Endodermal cell (in vitro differentiated cells): Measurements from ENCODE around the gene UCKL1. TPM values are rescaled to one million over a fixed set of nuclear protein-coding genes. Genes with fewer than 3 reads are reported as not detected.

ENCODE experiments used
- DNase-seq: peaks from one replicate; pipeline ENCODE4 v3.0.0-alpha.2; 2017
- H3K27ac ChIP-seq: 2 replicates; pipeline ENCODE4 v1.5.1; 2013; ENCODE audit warnings: mild to moderate bottlenecking, low read depth, low read length, moderate library complexity
- H3K27me3 ChIP-seq: 2 replicates; pipeline ENCODE4 v1.6.1; 2013; ENCODE audit warnings: mild to moderate bottlenecking, low read length, moderate library complexity; ENCODE audit not compliant: insufficient read depth, control insufficient read depth, poor library complexity, severe bottlenecking
- H3K36me3 ChIP-seq: 2 replicates; pipeline ENCODE4 v1.7.0; 2013; ENCODE audit warnings: mild to moderate bottlenecking, low read length, moderate library complexity; ENCODE audit not compliant: control insufficient read depth, insufficient read depth
- H3K4me1 ChIP-seq: one replicate; pipeline ENCODE4 v1.7.0; 2013; ENCODE audit warnings: low read length; ENCODE audit not compliant: control insufficient read depth, insufficient read depth
- H3K4me3 ChIP-seq: 2 replicates; pipeline ENCODE4 v1.5.1; 2013; ENCODE audit warnings: mild to moderate bottlenecking, low read length, moderate library complexity
- H3K9ac ChIP-seq: 2 replicates; pipeline ENCODE4 v1.6.1; 2013; ENCODE audit warnings: mild to moderate bottlenecking, low read length, moderate library complexity; ENCODE audit not compliant: poor library complexity, severe bottlenecking; ENCODE audit errors: extremely low read depth
- H3K9me3 ChIP-seq: 2 replicates; pipeline ENCODE4 v1.6.1; 2013; ENCODE audit warnings: mild to moderate bottlenecking, low read length, moderate library complexity; ENCODE audit not compliant: control insufficient read depth
- H3K27ac Mint-ChIP-seq: 2 replicates; pipeline ENCODE4 v1.8.0; 2020; ENCODE audit warnings: mixed read lengths
- H3K27me3 Mint-ChIP-seq: 2 replicates; pipeline ENCODE4 v1.8.0; 2021; ENCODE audit warnings: mild to moderate bottlenecking, mixed read lengths; ENCODE audit not compliant: insufficient read depth
- H3K36me3 Mint-ChIP-seq: 2 replicates; pipeline ENCODE4 v1.8.0; 2020; ENCODE audit warnings: low read depth, mixed read lengths
- H3K4me1 Mint-ChIP-seq: 2 replicates; pipeline ENCODE4 v1.8.0; 2020; ENCODE audit warnings: mixed read lengths
- H3K4me3 Mint-ChIP-seq: 2 replicates; pipeline ENCODE4 v1.8.0; 2020; ENCODE audit warnings: mild to moderate bottlenecking, moderate library complexity, mixed read lengths
- H3K9me3 Mint-ChIP-seq: 2 replicates; pipeline ENCODE4 v1.8.0; 2020; ENCODE audit warnings: mild to moderate bottlenecking, mixed read lengths
- CTCF ChIP-seq: fragments of 200-600 bp; sonication (generic); conservative IDR thresholded peaks from 2 replicates; pipeline ENCODE4 v1.5.0; 2021; ENCODE audit warnings: antibody characterized with exemption, mild to moderate bottlenecking
- WGBS, 2 experiments: methylation state at CpG; one replicate each; pipeline versions ENCODE4 v1.1.5 to v1.1.7; 2013; ENCODE audit warnings: missing lambda C conversion rate in 2 of 2, mixed read lengths in 1 of 2; ENCODE audit not compliant: insufficient coverage in 1 of 2, insufficient read length in 1 of 2; 5-methylcytosine and 5-hydroxymethylcytosine counted together
- total RNA-seq, 2 donors: library from RNA; stranded (reverse); fragmentation: NEBNext Ultra II Directional in 1 of 2; extraction: Animal tissue kit (Norgen Biotek cat#: 25700) in 1 of 2; gene quantifications; 2 replicates in 1 of 2; 3 replicates in 1 of 2; pipeline ENCODE4 v1.2.1, GENCODE V29; 2021

UCKL1 gene
- total RNA-seq, 2 donors from 2014 or later = 36.5 to 47.8 TPM

GRCh38 chr20:63913768-63914167, 42.4 kb downstream of the UCKL1 start:
- H3K27ac Mint-ChIP-seq = no peak overlapping the region
- H3K36me3 ChIP-seq = peaks cover 7% of the 10 kb centered on the region
- no peak for DNase-seq
- H3K4me1 Mint-ChIP-seq = peaks cover 12% of the 10 kb centered on the region
- no peak overlapping the region for H3K9ac ChIP-seq
- H3K27me3 Mint-ChIP-seq = no peaks in the 10 kb centered on the region
- H3K4me1 ChIP-seq = no peaks in the 10 kb centered on the region
- no peak for TF ChIP-seq CTCF
- H3K4me3 Mint-ChIP-seq = no peak overlapping the region
- peaks cover 38% of the 10 kb centered on the region for H3K36me3 Mint-ChIP-seq
- WGBS, 2 experiments = 96 to 100% methylated on average over 7 to 12 of the region's 12 CpGs
- no peak overlapping the region for H3K4me3 ChIP-seq
- no peaks in the 10 kb centered on the region for H3K27me3 ChIP-seq
- H3K9me3 ChIP-seq = peaks cover 23% of the 10 kb centered on the region
- H3K9me3 Mint-ChIP-seq = peaks cover 27% of the 10 kb centered on the region
- no peak overlapping the region for H3K27ac ChIP-seq

GRCh38 chr20:63911176-63911575, 45.0 kb downstream of the UCKL1 start:
- Histone ChIP-seq H3K9me3 (peaks cover 13% of the 10 kb centered on the region), H3K4me1 (no peaks in the 10 kb centered on the region), H3K36me3 (no peaks in the 10 kb centered on the region), H3K27me3 (no peaks in the 10 kb centered on the region), H3K4me3 (no peak overlapping the region), H3K27ac (peak overlapping the region; percentile 24), H3K9ac (no peak overlapping the region)
- no peaks in the 10 kb centered on the region for H3K27me3 Mint-ChIP-seq
- H3K9me3 Mint-ChIP-seq = peaks cover 15% of the 10 kb centered on the region
- 93% methylated on average over 8 to 12 of the region's 12 CpGs for WGBS, 2 experiments
- H3K4me1 Mint-ChIP-seq = peaks cover 12% of the 10 kb centered on the region
- no peak overlapping the region for H3K4me3 Mint-ChIP-seq
- peak overlapping the region; percentile 5 for H3K27ac Mint-ChIP-seq
- no peak for DNase-seq
- no peak for TF ChIP-seq CTCF
- peaks cover 22% of the 10 kb centered on the region for H3K36me3 Mint-ChIP-seq

GRCh38 chr20:63908008-63908682, 48.1 kb downstream of the UCKL1 start:
- Mint-ChIP-seq H3K36me3 (peaks cover 12% of the 10 kb centered on the region), H3K4me1 (peaks cover 10% of the 10 kb centered on the region), H3K27me3 (peaks cover 4% of the 10 kb centered on the region), H3K4me3 (no peak overlapping the region), H3K9me3 (no peaks in the 10 kb centered on the region), H3K27ac (no peak overlapping the region)
- H3K4me1 ChIP-seq = no peaks in the 10 kb centered on the region
- H3K9me3 ChIP-seq = no peaks in the 10 kb centered on the region
- 94 to 99% methylated on average over 16 of the region's 16 CpGs for WGBS, 2 experiments
- TF ChIP-seq CTCF = no peak
- no peak overlapping the region for H3K27ac ChIP-seq
- H3K9ac ChIP-seq = no peak overlapping the region
- H3K36me3 ChIP-seq = no peaks in the 10 kb centered on the region
- DNase-seq = no peak
- H3K27me3 ChIP-seq = no peaks in the 10 kb centered on the region
- no peak overlapping the region for H3K4me3 ChIP-seq
